ENCODE data around the gene OR9G4. TPM values are rescaled to one million over a fixed set of nuclear protein-coding genes. Genes with fewer than 3 reads are reported as not detected.
A peak's percentile ranks its signal among the peaks of the same experiment; 100 is the strongest.

The OR9G4 gene
- total RNA-seq: not detected in 2 replicates
- polyA plus RNA-seq: not detected in 2 replicates
- not detected in 2 replicates for polyA plus RNA-seq (2012)
- not detected in 2 replicates for polyA minus RNA-seq (ENCODE audit: low replicate concordance)

DNA sequence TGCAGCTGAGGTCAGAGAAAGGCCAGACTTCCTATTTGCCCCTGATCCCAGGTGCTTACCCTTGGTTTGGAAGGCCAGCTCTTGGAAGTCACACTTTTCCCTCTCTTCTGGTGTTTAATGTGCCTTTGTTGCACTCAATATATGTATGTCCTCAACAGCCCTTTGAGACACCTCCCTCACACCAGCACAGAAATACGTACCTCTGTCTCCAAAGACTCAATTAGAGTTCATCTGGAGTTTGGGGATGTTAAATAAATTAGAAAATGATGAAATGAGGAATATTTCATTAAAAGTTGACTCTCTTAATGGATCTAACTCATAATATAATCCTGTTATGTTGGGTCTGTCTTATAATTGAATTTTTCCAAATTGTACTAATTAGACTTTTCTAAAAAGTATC, at the start of gene OR9G4:
OR9G4 (minus strand) TSS at position 101 of the 400 bp plus-strand sequence. CDS start 4,931 bp downstream, outside the sequence.
- Histone ChIP-seq H3K4me1 (ENCODE audit: control insufficient read depth, extremely low read depth, insufficient read depth, low read length) (no peaks in the 10 kb centered on the region), H4K20me1 (ENCODE audit: control insufficient read depth, extremely low read depth, insufficient read depth, low read length) (no peaks in the 10 kb centered on the region), H3K36me3 (ENCODE audit: control insufficient read depth, insufficient read depth, low read length) (no peaks in the 10 kb centered on the region), H3K27me3 (ENCODE audit: control insufficient read depth, insufficient read depth, low read length) (no peaks in the 10 kb centered on the region), H3K4me3 (replicated peaks in 1 of 4; ENCODE audit: control extremely low read depth in 1 of 4, insufficient read depth in 1 of 4, low read depth in 3 of 4, low read length in 4 of 4) (no peak within 1 kb of the TSS), H3K4me2 (ENCODE audit: extremely low read depth, insufficient read depth, low read length) (no peak within 1 kb of the TSS), H2AFZ (ENCODE audit: low read length) (no peak within 1 kb of the TSS), H3K9ac (ENCODE audit: insufficient read depth, low read length) (no peak within 1 kb of the TSS), H3K9me3 (ENCODE audit: control insufficient read depth, insufficient read depth, low read depth, low read length) (no peaks in the 10 kb centered on the region), H3K27ac (ENCODE audit: insufficient read depth, low read length) (no peak within 1 kb of the TSS), H3K79me2 (ENCODE audit: control insufficient read depth, insufficient read depth, low read length) (no peaks in the 10 kb centered on the region)
- DNase-seq (ENCODE audit: low read depth in 2 of 2): no peak
- TF ChIP-seq EZH2 (IDR thresholded peaks at IDR 0.05; ENCODE audit: low read length, missing control alignments): no peak
- TF ChIP-seq, protein P1, sequence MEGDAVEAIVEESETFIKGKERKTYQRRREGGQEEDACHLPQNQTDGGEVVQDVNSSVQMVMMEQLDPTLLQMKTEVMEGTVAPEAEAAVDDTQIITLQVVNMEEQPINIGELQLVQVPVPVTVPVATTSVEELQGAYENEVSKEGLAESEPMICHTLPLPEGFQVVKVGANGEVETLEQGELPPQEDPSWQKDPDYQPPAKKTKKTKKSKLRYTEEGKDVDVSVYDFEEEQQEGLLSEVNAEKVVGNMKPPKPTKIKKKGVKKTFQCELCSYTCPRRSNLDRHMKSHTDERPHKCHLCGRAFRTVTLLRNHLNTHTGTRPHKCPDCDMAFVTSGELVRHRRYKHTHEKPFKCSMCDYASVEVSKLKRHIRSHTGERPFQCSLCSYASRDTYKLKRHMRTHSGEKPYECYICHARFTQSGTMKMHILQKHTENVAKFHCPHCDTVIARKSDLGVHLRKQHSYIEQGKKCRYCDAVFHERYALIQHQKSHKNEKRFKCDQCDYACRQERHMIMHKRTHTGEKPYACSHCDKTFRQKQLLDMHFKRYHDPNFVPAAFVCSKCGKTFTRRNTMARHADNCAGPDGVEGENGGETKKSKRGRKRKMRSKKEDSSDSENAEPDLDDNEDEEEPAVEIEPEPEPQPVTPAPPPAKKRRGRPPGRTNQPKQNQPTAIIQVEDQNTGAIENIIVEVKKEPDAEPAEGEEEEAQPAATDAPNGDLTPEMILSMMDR (conservative IDR thresholded peaks at IDR 0.05 in 1 of 2, IDR thresholded peaks at IDR 0.05 in 1 of 2; ENCODE audit: low read depth in 1 of 2, low read length in 2 of 2): no peak

DNA sequence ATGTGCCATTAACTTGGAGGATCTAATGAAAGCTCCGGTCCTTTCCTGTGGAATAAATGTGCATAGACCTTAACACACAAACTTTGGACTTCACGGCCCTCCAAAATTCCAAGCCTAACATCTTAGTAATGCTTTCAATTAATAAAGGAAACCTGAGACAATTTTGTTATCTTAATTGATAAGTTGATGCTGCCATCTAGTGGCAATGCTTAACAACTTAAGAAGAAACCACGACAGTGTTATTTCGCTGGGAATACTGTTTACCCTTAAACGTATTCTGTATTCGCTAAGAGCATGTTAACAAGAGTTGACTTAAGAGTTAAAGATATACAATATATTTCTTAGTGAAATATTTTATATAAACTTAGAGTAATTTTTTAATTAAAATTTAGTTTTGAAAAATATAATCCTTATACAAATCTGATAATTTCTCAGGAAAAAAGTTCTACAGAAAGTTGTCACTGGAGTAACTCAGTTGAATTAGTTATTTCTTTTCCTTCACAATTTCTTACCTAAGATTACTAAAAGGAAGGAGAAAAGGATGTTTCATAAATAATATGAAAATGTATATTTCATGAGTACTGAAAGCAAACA, 35.0 kb upstream of the OR9G4 start:
- Histone ChIP-seq H3K27me3 (ENCODE audit: control insufficient read depth, insufficient read depth, low read length) (no peaks in the 10 kb centered on the region), H3K9me3 (ENCODE audit: control insufficient read depth, insufficient read depth, low read depth, low read length) (no peaks in the 10 kb centered on the region), H3K79me2 (ENCODE audit: control insufficient read depth, insufficient read depth, low read length) (no peaks in the 10 kb centered on the region), H2AFZ (ENCODE audit: low read length) (no peak overlapping the region), H3K36me3 (ENCODE audit: control insufficient read depth, insufficient read depth, low read length) (no peaks in the 10 kb centered on the region), H3K4me3 (replicated peaks in 1 of 4; ENCODE audit: control extremely low read depth in 1 of 4, insufficient read depth in 1 of 4, low read depth in 3 of 4, low read length in 4 of 4) (no peak overlapping the region), H3K9ac (ENCODE audit: insufficient read depth, low read length) (no peak overlapping the region), H4K20me1 (ENCODE audit: control insufficient read depth, extremely low read depth, insufficient read depth, low read length) (no peaks in the 10 kb centered on the region), H3K4me2 (ENCODE audit: extremely low read depth, insufficient read depth, low read length) (no peak overlapping the region), H3K27ac (ENCODE audit: insufficient read depth, low read length) (no peak overlapping the region), H3K4me1 (ENCODE audit: control insufficient read depth, extremely low read depth, insufficient read depth, low read length) (no peaks in the 10 kb centered on the region)
- TF ChIP-seq EZH2 (IDR thresholded peaks at IDR 0.05; ENCODE audit: low read length, missing control alignments): no peak
- TF ChIP-seq, protein P1 (conservative IDR thresholded peaks at IDR 0.05 in 1 of 2, IDR thresholded peaks at IDR 0.05 in 1 of 2; ENCODE audit: low read depth in 1 of 2, low read length in 2 of 2): peak; percentile 41 to 52
- DNase-seq (ENCODE audit: low read depth in 2 of 2): peak; percentile 39 to 67

DNA sequence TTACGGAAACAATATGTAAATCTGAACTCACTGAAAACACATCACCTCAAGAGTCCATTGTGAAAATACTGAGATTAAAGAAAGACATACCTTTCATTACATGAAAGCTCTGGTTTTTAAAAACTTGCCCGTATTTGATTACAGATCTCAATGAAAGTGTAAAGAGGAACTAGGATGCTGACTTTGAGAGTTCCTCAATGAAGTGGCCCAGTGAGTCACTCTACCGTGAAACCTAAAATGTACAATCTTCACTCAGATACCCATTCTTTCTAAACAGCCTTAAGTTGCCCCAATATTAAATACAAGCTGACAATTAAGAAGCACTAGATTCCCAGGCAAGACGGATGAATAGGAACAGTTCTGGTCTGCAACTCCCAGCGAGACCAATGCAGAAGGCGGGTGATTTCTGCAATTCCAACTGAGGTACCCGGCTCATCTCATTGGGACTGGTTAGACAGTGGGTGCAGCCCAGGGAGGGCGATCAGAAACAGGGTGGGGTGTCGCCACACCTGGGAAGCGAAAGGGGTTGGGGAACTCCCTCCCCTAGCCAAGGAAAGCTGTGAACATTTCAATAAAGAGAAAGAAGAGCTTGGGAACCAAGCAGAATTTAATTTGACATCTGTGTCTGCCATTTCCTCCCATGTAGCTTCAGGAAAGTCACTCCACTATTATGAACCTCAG, 33.8 kb upstream of the OR9G4 start:
- Histone ChIP-seq H2AFZ (ENCODE audit: low read length) (no peak overlapping the region), H4K20me1 (ENCODE audit: control insufficient read depth, extremely low read depth, insufficient read depth, low read length) (no peaks in the 10 kb centered on the region), H3K27ac (ENCODE audit: insufficient read depth, low read length) (no peak overlapping the region), H3K79me2 (ENCODE audit: control insufficient read depth, insufficient read depth, low read length) (no peaks in the 10 kb centered on the region), H3K4me2 (ENCODE audit: extremely low read depth, insufficient read depth, low read length) (no peak overlapping the region), H3K36me3 (ENCODE audit: control insufficient read depth, insufficient read depth, low read length) (no peaks in the 10 kb centered on the region), H3K27me3 (ENCODE audit: control insufficient read depth, insufficient read depth, low read length) (no peaks in the 10 kb centered on the region), H3K4me1 (ENCODE audit: control insufficient read depth, extremely low read depth, insufficient read depth, low read length) (no peaks in the 10 kb centered on the region), H3K9me3 (ENCODE audit: control insufficient read depth, insufficient read depth, low read depth, low read length) (no peaks in the 10 kb centered on the region), H3K4me3 (replicated peaks in 1 of 4; ENCODE audit: control extremely low read depth in 1 of 4, insufficient read depth in 1 of 4, low read depth in 3 of 4, low read length in 4 of 4) (no peak overlapping the region), H3K9ac (ENCODE audit: insufficient read depth, low read length) (no peak overlapping the region)
- DNase-seq (ENCODE audit: low read depth in 2 of 2): no peak
- TF ChIP-seq EZH2 (IDR thresholded peaks at IDR 0.05; ENCODE audit: low read length, missing control alignments): no peak
- TF ChIP-seq, protein P1 (conservative IDR thresholded peaks at IDR 0.05 in 1 of 2, IDR thresholded peaks at IDR 0.05 in 1 of 2; ENCODE audit: low read depth in 1 of 2, low read length in 2 of 2): no peak

All from fibroblast of lung (primary cell).